Measurements from ENCODE around the gene USH2A.

DNA sequence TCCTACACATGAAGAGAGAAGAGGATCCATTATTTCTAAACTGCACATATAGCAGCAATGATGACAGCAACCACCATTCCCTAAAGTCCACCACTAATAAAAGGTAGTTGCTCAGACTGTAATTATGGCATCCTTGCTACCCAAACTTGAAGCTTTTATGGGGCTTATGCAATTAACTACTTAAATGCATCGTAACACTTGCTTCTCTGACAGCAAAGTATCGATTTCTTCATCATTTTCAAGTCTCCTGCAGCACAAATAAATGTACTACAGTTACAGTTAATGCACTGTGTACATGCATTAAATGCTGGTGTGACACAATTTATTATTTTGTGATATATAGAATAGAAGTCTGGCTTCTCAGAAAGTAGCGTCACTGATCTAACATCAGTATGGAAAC, 241.7 kb downstream of the USH2A start:
- TF ChIP-seq, protein P1, sequence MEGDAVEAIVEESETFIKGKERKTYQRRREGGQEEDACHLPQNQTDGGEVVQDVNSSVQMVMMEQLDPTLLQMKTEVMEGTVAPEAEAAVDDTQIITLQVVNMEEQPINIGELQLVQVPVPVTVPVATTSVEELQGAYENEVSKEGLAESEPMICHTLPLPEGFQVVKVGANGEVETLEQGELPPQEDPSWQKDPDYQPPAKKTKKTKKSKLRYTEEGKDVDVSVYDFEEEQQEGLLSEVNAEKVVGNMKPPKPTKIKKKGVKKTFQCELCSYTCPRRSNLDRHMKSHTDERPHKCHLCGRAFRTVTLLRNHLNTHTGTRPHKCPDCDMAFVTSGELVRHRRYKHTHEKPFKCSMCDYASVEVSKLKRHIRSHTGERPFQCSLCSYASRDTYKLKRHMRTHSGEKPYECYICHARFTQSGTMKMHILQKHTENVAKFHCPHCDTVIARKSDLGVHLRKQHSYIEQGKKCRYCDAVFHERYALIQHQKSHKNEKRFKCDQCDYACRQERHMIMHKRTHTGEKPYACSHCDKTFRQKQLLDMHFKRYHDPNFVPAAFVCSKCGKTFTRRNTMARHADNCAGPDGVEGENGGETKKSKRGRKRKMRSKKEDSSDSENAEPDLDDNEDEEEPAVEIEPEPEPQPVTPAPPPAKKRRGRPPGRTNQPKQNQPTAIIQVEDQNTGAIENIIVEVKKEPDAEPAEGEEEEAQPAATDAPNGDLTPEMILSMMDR (IDR thresholded peaks at IDR 0.05), result no peak
- TF ChIP-seq POLR2AphosphoS5 (IDR thresholded peaks at IDR 0.05) (no peak), POLR2A (IDR thresholded peaks at IDR 0.05) (no peak)

Measured in prostate gland (tissue), 2 donors.